H9 (cell line): Measurements from ENCODE around the gene SCUBE1. TPM values are rescaled to one million over a fixed set of nuclear protein-coding genes. Genes with fewer than 3 reads are reported as not detected.

Source experiments
- DNase-seq: peaks from one replicate; pipeline ENCODE4 v3.0.0-alpha.2; 2017
- H2AFZ ChIP-seq: one replicate; pipeline ENCODE4 v1.6.1; 2013; ENCODE audit warnings: mild to moderate bottlenecking, low read length, control low read depth, moderate library complexity
- H2AK5ac ChIP-seq: 2 replicates; pipeline ENCODE4 v1.6.1; 2013; ENCODE audit warnings: low read length, control low read depth, mixed read lengths; ENCODE audit not compliant: insufficient read length
- H2BK120ac ChIP-seq: one replicate; pipeline ENCODE4 v1.6.1; 2013; ENCODE audit warnings: low read depth, mild to moderate bottlenecking, low read length, control low read depth, inconsistent platforms; ENCODE audit not compliant: poor library complexity, severe bottlenecking
- H2BK12ac ChIP-seq: 2 replicates; pipeline ENCODE4 v1.6.1; 2013; ENCODE audit warnings: low read length, control low read depth, mixed read lengths, low read depth; ENCODE audit not compliant: insufficient read length
- H2BK15ac ChIP-seq: 2 replicates; pipeline ENCODE4 v1.6.1; 2013; ENCODE audit warnings: low read depth, low read length, control low read depth
- H2BK20ac ChIP-seq: one replicate; pipeline ENCODE4 v1.6.1; 2013; ENCODE audit warnings: low read depth, mild to moderate bottlenecking, low read length, control low read depth, inconsistent platforms; ENCODE audit not compliant: poor library complexity, severe bottlenecking
- H2BK5ac ChIP-seq: 2 replicates; pipeline ENCODE4 v1.6.1; 2013; ENCODE audit warnings: low read length, control low read depth, mixed read lengths; ENCODE audit not compliant: insufficient read length
- H3K14ac ChIP-seq: 2 replicates; pipeline ENCODE4 v1.6.1; 2013; ENCODE audit warnings: low read length, control low read depth; ENCODE audit not compliant: insufficient read depth
- H3K18ac ChIP-seq: 2 replicates; pipeline ENCODE4 v1.6.1; 2013; ENCODE audit warnings: low read depth, mild to moderate bottlenecking, mixed read lengths, low read length, control low read depth; ENCODE audit not compliant: insufficient read length
- H3K23ac ChIP-seq: 2 replicates; pipeline ENCODE4 v1.6.1; 2013; ENCODE audit warnings: low read length, control low read depth, mixed read lengths, low read depth; ENCODE audit not compliant: insufficient read length
- H3K23me2 ChIP-seq: 2 replicates; pipeline ENCODE4 v1.6.1; 2013; ENCODE audit warnings: low read depth, mild to moderate bottlenecking, mixed read lengths, low read length, control low read depth; ENCODE audit not compliant: insufficient read length, poor library complexity, severe bottlenecking
- H3K27ac ChIP-seq: 2 replicates; pipeline ENCODE4 v1.5.1; 2013; ENCODE audit warnings: low read length, control low read depth, mixed read lengths, low read depth; ENCODE audit not compliant: insufficient read length
- H3K27me3 ChIP-seq: 2 replicates; pipeline ENCODE4 v1.6.1; 2013; ENCODE audit warnings: low read length, control low read depth, inconsistent platforms; ENCODE audit not compliant: insufficient read depth
- H3K4ac ChIP-seq: 2 replicates; pipeline ENCODE4 v1.6.1; 2013; ENCODE audit warnings: low read depth, mild to moderate bottlenecking, control low read depth, inconsistent platforms, low read length, moderate library complexity
- H3K4me1 ChIP-seq: 2 replicates; pipeline ENCODE4 v1.6.1; 2013; ENCODE audit warnings: low read length, control low read depth, inconsistent platforms; ENCODE audit not compliant: insufficient read depth
- H3K4me2 ChIP-seq: 2 replicates; pipeline ENCODE4 v1.6.1; 2013; ENCODE audit warnings: low read length, control low read depth, mixed read lengths; ENCODE audit not compliant: insufficient read length, insufficient read depth
- H3K56ac ChIP-seq: 2 replicates; pipeline ENCODE4 v1.6.1; 2013; ENCODE audit warnings: low read depth, mild to moderate bottlenecking, mixed read lengths, low read length, control low read depth; ENCODE audit not compliant: insufficient read length
- H3K79me1 ChIP-seq: 2 replicates; pipeline ENCODE4 v1.6.1; 2013; ENCODE audit warnings: low read depth, mild to moderate bottlenecking, moderate library complexity, low read length, control low read depth, inconsistent platforms; ENCODE audit not compliant: insufficient read depth, poor library complexity, severe bottlenecking
- H3K79me2 ChIP-seq: 2 replicates; pipeline ENCODE4 v1.6.1; 2013; ENCODE audit warnings: low read length, control low read depth, inconsistent platforms; ENCODE audit not compliant: insufficient read depth
- H3K9ac ChIP-seq: 2 replicates; pipeline ENCODE4 v1.6.1; 2013; ENCODE audit warnings: low read length, control low read depth, mixed read lengths; ENCODE audit not compliant: insufficient read length; ENCODE audit errors: extremely low read depth
- H3K9me3 ChIP-seq: one replicate; pipeline ENCODE4 v1.6.1; 2013; ENCODE audit warnings: low read depth, low read length, inconsistent platforms; ENCODE audit not compliant: control insufficient read depth
- H3T11ph ChIP-seq: one replicate; pipeline ENCODE4 v1.6.1; 2013; ENCODE audit warnings: mild to moderate bottlenecking, low read length, control low read depth, inconsistent platforms
- H4K20me1 ChIP-seq: one replicate; pipeline ENCODE4 v1.6.1; 2013; ENCODE audit not compliant: control insufficient read depth, insufficient read length, insufficient read depth
- H4K5ac ChIP-seq: 2 replicates; pipeline ENCODE4 v1.6.1; 2013; ENCODE audit warnings: low read depth, mild to moderate bottlenecking, mixed read lengths, low read length, control low read depth; ENCODE audit not compliant: insufficient read length
- H4K8ac ChIP-seq: replicated peaks from 2 replicates; pipeline ENCODE4 v1.6.1; 2013; ENCODE audit warnings: low read length, control low read depth, mixed read lengths, low read depth; ENCODE audit not compliant: insufficient read length
- H4K91ac ChIP-seq: 2 replicates; pipeline ENCODE4 v1.6.1; 2013; ENCODE audit warnings: low read depth, mild to moderate bottlenecking, moderate library complexity, mixed read lengths, low read length, control low read depth; ENCODE audit not compliant: insufficient read length
- H3K27ac Mint-ChIP-seq, 3 experiments: 2 replicates in 2 of 3; 3 replicates in 1 of 3; pipeline ENCODE4 v1.8.0; 2020 to 2021; ENCODE audit warnings: mixed read lengths in 3 of 3, mild to moderate bottlenecking in 1 of 3, moderate library complexity in 1 of 3
- H3K27me3 Mint-ChIP-seq: 2 replicates; pipeline ENCODE4 v1.8.0; 2021; ENCODE audit warnings: low read depth, mild to moderate bottlenecking, moderate library complexity, mixed read lengths
- H3K36me3 Mint-ChIP-seq, 3 experiments: 2 replicates in 2 of 3; 3 replicates in 1 of 3; pipeline ENCODE4 v1.8.0; 2020 to 2021; ENCODE audit warnings: low read depth in 3 of 3, mixed read lengths in 3 of 3; ENCODE audit not compliant: insufficient read depth in 1 of 3
- H3K4me1 Mint-ChIP-seq, 2 experiments: 2 replicates each; pipeline ENCODE4 v1.8.0; 2020; ENCODE audit warnings: mixed read lengths in 2 of 2
- H3K4me3 Mint-ChIP-seq, 2 experiments: 2 replicates in 1 of 2; 3 replicates in 1 of 2; pipeline ENCODE4 v1.8.0; 2020 to 2021; ENCODE audit warnings: mild to moderate bottlenecking in 2 of 2, mixed read lengths in 2 of 2, moderate library complexity in 1 of 2
- H3K9me3 Mint-ChIP-seq, 2 experiments: 2 replicates in 1 of 2; 3 replicates in 1 of 2; pipeline ENCODE4 v1.8.0; 2020; ENCODE audit warnings: mild to moderate bottlenecking in 2 of 2, mixed read lengths in 2 of 2, moderate library complexity in 1 of 2
- WGBS: extraction: QIAGEN DNeasy Blood & Tissue Kit; methylation state at CpG from one replicate; pipeline ENCODE4 v1.1.7; 2013; ENCODE audit warnings: missing lambda C conversion rate, low lambda C conversion rate, mixed read lengths; ENCODE audit not compliant: insufficient read length; ENCODE audit errors: extremely low coverage; 5-methylcytosine and 5-hydroxymethylcytosine counted together
- total RNA-seq: library from RNA; stranded (reverse); gene quantifications from 2 replicates; pipeline ENCODE4 v1.2.1, GENCODE V29; 2021
- TF ChIP-seq, protein P1 (sequence below): fragments of 200-600 bp; sonication (generic); conservative IDR thresholded peaks from 3 replicates; pipeline ENCODE4 v1.8.0; 2021; ENCODE audit warnings: antibody characterized with exemption, mild to moderate bottlenecking

SCUBE1 gene
- total RNA-seq, 1 experiment from 2014 or later = 1.2 TPM

- H2BK20ac ChIP-seq = no peak overlapping the region
- H2BK5ac ChIP-seq = no peak overlapping the region
- DNase-seq = no peak
- H3K27me3 ChIP-seq = no peaks in the 10 kb centered on the region
- no peaks in the 10 kb centered on the region for H4K20me1 ChIP-seq
- H3K18ac ChIP-seq = no peak overlapping the region
- H4K91ac ChIP-seq = no peak overlapping the region
- H2AK5ac ChIP-seq = no peak overlapping the region
- Mint-ChIP-seq H3K9me3 (no peaks in the 10 kb centered on the region), H3K36me3 (no peaks in the 10 kb centered on the region), H3K4me3 (no peak overlapping the region; a peak in 1 of 5 replicates), H3K27me3 (peaks cover 12% of the 10 kb centered on the region), H3K27ac (peak overlapping the region in 1 of 3 experiments; percentile 87; a peak in 2 of 7 replicates), H3K4me1 (peaks cover 16 to 24% of the 10 kb centered on the region in 2 experiments)
- no peak overlapping the region for H2AFZ ChIP-seq
- H3T11ph ChIP-seq = no peak overlapping the region
- no peak overlapping the region for H4K5ac ChIP-seq
- H3K4ac ChIP-seq = no peak overlapping the region
- TF ChIP-seq, protein P1, sequence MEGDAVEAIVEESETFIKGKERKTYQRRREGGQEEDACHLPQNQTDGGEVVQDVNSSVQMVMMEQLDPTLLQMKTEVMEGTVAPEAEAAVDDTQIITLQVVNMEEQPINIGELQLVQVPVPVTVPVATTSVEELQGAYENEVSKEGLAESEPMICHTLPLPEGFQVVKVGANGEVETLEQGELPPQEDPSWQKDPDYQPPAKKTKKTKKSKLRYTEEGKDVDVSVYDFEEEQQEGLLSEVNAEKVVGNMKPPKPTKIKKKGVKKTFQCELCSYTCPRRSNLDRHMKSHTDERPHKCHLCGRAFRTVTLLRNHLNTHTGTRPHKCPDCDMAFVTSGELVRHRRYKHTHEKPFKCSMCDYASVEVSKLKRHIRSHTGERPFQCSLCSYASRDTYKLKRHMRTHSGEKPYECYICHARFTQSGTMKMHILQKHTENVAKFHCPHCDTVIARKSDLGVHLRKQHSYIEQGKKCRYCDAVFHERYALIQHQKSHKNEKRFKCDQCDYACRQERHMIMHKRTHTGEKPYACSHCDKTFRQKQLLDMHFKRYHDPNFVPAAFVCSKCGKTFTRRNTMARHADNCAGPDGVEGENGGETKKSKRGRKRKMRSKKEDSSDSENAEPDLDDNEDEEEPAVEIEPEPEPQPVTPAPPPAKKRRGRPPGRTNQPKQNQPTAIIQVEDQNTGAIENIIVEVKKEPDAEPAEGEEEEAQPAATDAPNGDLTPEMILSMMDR = no peak
- H2BK12ac ChIP-seq = no peak overlapping the region
- no peaks in the 10 kb centered on the region for H3K9me3 ChIP-seq
- no peak overlapping the region for H4K8ac ChIP-seq
- H3K4me2 ChIP-seq = peak overlapping the region; percentile 24
- no peak overlapping the region for H3K56ac ChIP-seq
- H3K4me1 ChIP-seq = peaks cover 7% of the 10 kb centered on the region; the same call in 1 of the 2 replicates
- no peak overlapping the region for H2BK120ac ChIP-seq
- H3K23ac ChIP-seq = no peak overlapping the region
- no peak overlapping the region for H3K27ac ChIP-seq
- H3K79me1 ChIP-seq = no peaks in the 10 kb centered on the region
- H3K79me2 ChIP-seq = no peaks in the 10 kb centered on the region
- no peak overlapping the region for H2BK15ac ChIP-seq
- no peaks in the 10 kb centered on the region for H3K23me2 ChIP-seq
- H3K14ac ChIP-seq = peak overlapping the region; percentile 28
- H3K9ac ChIP-seq = peak overlapping the region; percentile 24
- no CpG with 5 or more reads among the region's 20 CpGs for WGBS
Observed at GRCh38 chr22:43279867-43280522, 63.2 kb downstream of the SCUBE1 start.
